ENCODE results near the gene OR2L5. TPM values are rescaled to one million over a fixed set of nuclear protein-coding genes. Genes with fewer than 3 reads are reported as not detected.

The OR2L5 gene
- total RNA-seq (2014; rRNA removed; shearing (Covaris generic)) (not detected in 2 replicates), total RNA-seq (2022) (not detected in 2 replicates), Bru-seq, nascent RNA (not detected), BruChase-seq, experiment 1, labeled RNA remaining after a 6-hour chase (percentile 22 among the genes with signal in this experiment), BruChase-seq, experiment 2, labeled RNA remaining after a 2-hour chase (percentile 28 among the genes with signal in this experiment)
- long read RNA-seq, result 0 reads

DNA sequence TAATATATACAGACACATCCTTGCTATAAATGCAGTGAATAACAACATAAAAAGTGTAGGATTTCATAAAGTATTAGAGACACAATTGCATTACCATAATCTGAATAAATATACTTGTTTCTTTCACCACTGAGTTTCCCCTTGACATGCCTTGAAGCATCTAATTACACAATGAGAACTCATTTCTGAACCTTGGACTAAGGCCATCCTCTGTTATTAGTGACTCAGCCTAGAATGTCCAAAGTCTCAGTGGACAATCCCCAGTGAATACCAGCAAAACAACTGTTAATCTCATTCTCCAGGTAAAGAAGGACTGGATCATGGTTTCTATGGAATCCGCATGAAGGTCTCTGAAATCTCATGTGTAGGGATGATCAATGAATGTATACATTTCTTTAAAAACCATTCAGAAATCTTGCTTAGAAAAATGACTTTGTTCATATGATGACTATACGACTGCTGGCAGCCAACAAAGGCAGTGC lies at the start of gene OR2L5:
TSS of gene OR2L5 (plus strand) at position 432 of the 482 bp plus-strand sequence. CDS start 8,288 bp downstream, outside the sequence.
- Histone ChIP-seq H3K4me3 (ENCODE audit: low read depth, low read length, poor library complexity, severe bottlenecking) (no peak within 1 kb of the TSS), H3K4me1 (ENCODE audit: insufficient read depth, low read length, poor library complexity, severe bottlenecking) (no peaks in the 10 kb centered on the region), H4K20me1 (ENCODE audit: insufficient read depth, low read length) (no peaks in the 10 kb centered on the region), H3K79me2 (ENCODE audit: insufficient read depth, low read depth, low read length) (no peaks in the 10 kb centered on the region), H2AFZ (ENCODE audit: low read length) (no peak within 1 kb of the TSS), H3K36me3 (ENCODE audit: insufficient read depth, low read length) (no peaks in the 10 kb centered on the region), H3K27ac (ENCODE audit: low read depth, low read length, poor library complexity, severe bottlenecking) (no peak within 1 kb of the TSS), H3K9me2 (ENCODE audit: insufficient read depth, low read length) (no peaks in the 10 kb centered on the region), H3K4me2 (ENCODE audit: low read length) (no peak within 1 kb of the TSS), H3K9me3 (ENCODE audit: low read length) (no peaks in the 10 kb centered on the region)
- no TSS peak for BruUV-seq (replicated peaks)
- TF ChIP-seq CTCF (conservative IDR thresholded peaks at IDR 0.05; ENCODE audit: low read length), result no peak
- no peak for TF ChIP-seq EZH2phosphoT487 (IDR thresholded peaks at IDR 0.05; ENCODE audit: borderline replicate concordance, low read depth, low read length)
- ChIA-PET POLR2A (no interaction called here), CTCF (ENCODE audit: unreplicated experiment) (no interaction called here)
- intact Hi-C loops (cut with micrococcal nuclease; ENCODE audit: unreplicated experiment), result no loop called here
- DNase-seq (ENCODE audit: low spot score), result no peak

- BruUV-seq (replicated peaks), result no TSS peak
Measured at GRCh38 chr1:247964933-247965332, 48.5 kb upstream of the OR2L5 start, which contains the start of gene OR2AK2. Gene OR2AK2, plus strand, starts transcription at chr1:247965233. Its CDS starts 144 bp downstream, at chr1:247965377.

More at GRCh38 chr1:247964933-247965332, 48.5 kb upstream of the OR2L5 start, which contains the start of gene OR2AK2:
- no peak within 1 kb of the TSS for H3K4me2 ChIP-seq (ENCODE audit: low read length)
- no peak for DNase-seq (ENCODE audit: low spot score)
- H3K9me3 ChIP-seq (ENCODE audit: low read length), result no peaks in the 10 kb centered on the region
- no peak within 1 kb of the TSS for H3K4me3 ChIP-seq (ENCODE audit: low read depth, low read length, poor library complexity, severe bottlenecking)
- H3K9me2 ChIP-seq (ENCODE audit: insufficient read depth, low read length), result no peaks in the 10 kb centered on the region
- H2AFZ ChIP-seq (ENCODE audit: low read length), result no peak within 1 kb of the TSS
- CTCF ChIA-PET (ENCODE audit: unreplicated experiment), result no interaction called here
- no peaks in the 10 kb centered on the region for H3K36me3 ChIP-seq (ENCODE audit: insufficient read depth, low read length)
- intact Hi-C loops (cut with micrococcal nuclease; ENCODE audit: unreplicated experiment), result no loop called here
- POLR2A ChIA-PET, result no interaction called here
- no peaks in the 10 kb centered on the region for H4K20me1 ChIP-seq (ENCODE audit: insufficient read depth, low read length)
- H3K79me2 ChIP-seq (ENCODE audit: insufficient read depth, low read depth, low read length), result no peaks in the 10 kb centered on the region
- H3K4me1 ChIP-seq (ENCODE audit: insufficient read depth, low read length, poor library complexity, severe bottlenecking), result no peaks in the 10 kb centered on the region
- no peak for TF ChIP-seq EZH2phosphoT487 (IDR thresholded peaks at IDR 0.05; ENCODE audit: borderline replicate concordance, low read depth, low read length)
- no peak for TF ChIP-seq CTCF (conservative IDR thresholded peaks at IDR 0.05; ENCODE audit: low read length)
- H3K27ac ChIP-seq (ENCODE audit: low read depth, low read length, poor library complexity, severe bottlenecking), result no peak within 1 kb of the TSS

Data from OCI-LY7 (cell line).